Panc1 (cell line): ENCODE measurements around the gene ASIC3. TPM values are rescaled to one million over a fixed set of nuclear protein-coding genes. Genes with fewer than 3 reads are reported as not detected.

Experiments
- ATAC-seq: fragments of 200-7000 bp; cut with Tn5 transposase; 2 replicates; pipeline ENCODE4 v1.9.1; 2020; ENCODE audit warnings: mild to moderate bottlenecking, moderate library complexity
- BruUV-seq: library from RNA; stranded (reverse); fragments of 400-500 nt; replicated peaks from 2 replicates; lab custom pipeline; 2021; lab: Mats Ljungman, UMichigan
- CTCF ChIA-PET: fragments of 300-600 bp; sonication (Branson Sonifier 250); formaldehyde crosslinking; loops from one replicate; lab custom pipeline; 2022; ENCODE audit warnings: antibody characterized with exemption; lab: Charles Lee
- POLR2A ChIA-PET: fragments of 300-600 bp; sonication (Branson Sonifier 250); formaldehyde crosslinking; loops from one replicate; lab custom pipeline; 2022; ENCODE audit warnings: antibody characterized with exemption; lab: Charles Lee
- DNase-seq: peaks from one replicate; pipeline ENCODE4 v3.0.0-alpha.2; 2010; ENCODE audit warnings: low read depth, low spot score
- H3K27ac ChIP-seq: 2 replicates; pipeline ENCODE4 v1.5.1; 2011; ENCODE audit warnings: mild to moderate bottlenecking, low read length, inconsistent platforms
- H3K27me3 ChIP-seq: fragments of 200-500 bp; sonication (Bioruptor generic); 2 replicates; pipeline ENCODE4 v1.6.0; 2014; ENCODE audit warnings: low read length, inconsistent platforms; ENCODE audit not compliant: control insufficient read depth, insufficient read depth
- H3K36me3 ChIP-seq: fragments of 200-500 bp; sonication (Bioruptor generic); 2 replicates; pipeline ENCODE4 v1.5.1; 2014; ENCODE audit warnings: inconsistent platforms, mild to moderate bottlenecking, low read length, moderate library complexity; ENCODE audit not compliant: control insufficient read depth, insufficient read depth
- H3K4me1 ChIP-seq: 2 replicates; pipeline ENCODE4 v1.5.1; 2011; ENCODE audit warnings: inconsistent platforms, mild to moderate bottlenecking, low read length, moderate library complexity; ENCODE audit not compliant: control insufficient read depth, insufficient read depth
- H3K4me3 ChIP-seq, 2 experiments: 2 replicates each; pipeline ENCODE4 v1.5.1; 2011 to 2012; ENCODE audit warnings: low read depth in 2 of 2, low read length in 2 of 2, mild to moderate bottlenecking in 2 of 2, inconsistent platforms in 1 of 2, moderate library complexity in 1 of 2
- H3K9me3 ChIP-seq: fragments of 200-500 bp; sonication (Bioruptor generic); 2 replicates; pipeline ENCODE4 v1.5.1; 2014; ENCODE audit warnings: low read depth, mild to moderate bottlenecking, inconsistent platforms, low read length, moderate library complexity; ENCODE audit not compliant: control insufficient read depth, insufficient read depth
- CTCF ChIP-seq: fragments of 450-650 bp; IDR thresholded peaks from 2 replicates; pipeline ENCODE4 v1.5.1; 2017; ENCODE audit warnings: mild to moderate bottlenecking
- POLR2AphosphoS5 ChIP-seq: IDR thresholded peaks from 2 replicates; pipeline ENCODE4 v1.6.1; 2012; ENCODE audit warnings: mild to moderate bottlenecking, low read depth, low read length, moderate library complexity
- SIN3A ChIP-seq: IDR thresholded peaks from 2 replicates; pipeline ENCODE4 v1.6.1; 2012; ENCODE audit warnings: low read depth, mild to moderate bottlenecking, low read length, moderate library complexity, borderline replicate concordance; ENCODE audit not compliant: insufficient read depth
- TCF7L2 ChIP-seq: IDR thresholded peaks from 2 replicates; pipeline ENCODE4 v1.6.1; 2011; ENCODE audit warnings: mild to moderate bottlenecking, low read depth, low read length, inconsistent platforms
- in situ Hi-C: cut with HindIII; loops from 2 replicates; pipeline ENCODE4 v1.10.0; 2016; ENCODE audit warnings: low sequenced_read_pairs, low pct_unique_long_range_greater_than_20kb
- intact Hi-C: fragments of 100-400 bp; cut with micrococcal nuclease; formaldehyde crosslinking; loops from one replicate; pipeline ENCODE4 v1.10.0; 2022; ENCODE audit not compliant: unreplicated experiment
- total RNA-seq: library from RNA; stranded (reverse); gene quantifications from one replicate; pipeline ENCODE4 v1.2.1, GENCODE V29; 2021; ENCODE audit not compliant: unreplicated experiment
- TF ChIP-seq, protein P1 (sequence below), 2 experiments: IDR thresholded peaks; 2 replicates each; pipeline ENCODE4 v1.6.1; 2011 to 2012; ENCODE audit warnings: low read depth in 2 of 2, control low read depth in 1 of 2, low read length in 1 of 2, mild to moderate bottlenecking in 1 of 2, moderate library complexity in 1 of 2; ENCODE audit not compliant: insufficient read depth in 1 of 2

The ASIC3 gene
- total RNA-seq, 1 experiment from 2014 or later: 1.3 TPM

GRCh38 chr7:151061213-151062110 is 13.1 kb downstream of the ASIC3 start:
- ATAC-seq: no peak
- TF ChIP-seq SIN3A (peak; percentile 16; the same call in 1 of the 2 replicates), POLR2AphosphoS5 (0 out of 2 replicates have a peak, but pooled peaks have one; percentile 25), CTCF (no peak), TCF7L2 (no peak)
- TF ChIP-seq, protein P1, sequence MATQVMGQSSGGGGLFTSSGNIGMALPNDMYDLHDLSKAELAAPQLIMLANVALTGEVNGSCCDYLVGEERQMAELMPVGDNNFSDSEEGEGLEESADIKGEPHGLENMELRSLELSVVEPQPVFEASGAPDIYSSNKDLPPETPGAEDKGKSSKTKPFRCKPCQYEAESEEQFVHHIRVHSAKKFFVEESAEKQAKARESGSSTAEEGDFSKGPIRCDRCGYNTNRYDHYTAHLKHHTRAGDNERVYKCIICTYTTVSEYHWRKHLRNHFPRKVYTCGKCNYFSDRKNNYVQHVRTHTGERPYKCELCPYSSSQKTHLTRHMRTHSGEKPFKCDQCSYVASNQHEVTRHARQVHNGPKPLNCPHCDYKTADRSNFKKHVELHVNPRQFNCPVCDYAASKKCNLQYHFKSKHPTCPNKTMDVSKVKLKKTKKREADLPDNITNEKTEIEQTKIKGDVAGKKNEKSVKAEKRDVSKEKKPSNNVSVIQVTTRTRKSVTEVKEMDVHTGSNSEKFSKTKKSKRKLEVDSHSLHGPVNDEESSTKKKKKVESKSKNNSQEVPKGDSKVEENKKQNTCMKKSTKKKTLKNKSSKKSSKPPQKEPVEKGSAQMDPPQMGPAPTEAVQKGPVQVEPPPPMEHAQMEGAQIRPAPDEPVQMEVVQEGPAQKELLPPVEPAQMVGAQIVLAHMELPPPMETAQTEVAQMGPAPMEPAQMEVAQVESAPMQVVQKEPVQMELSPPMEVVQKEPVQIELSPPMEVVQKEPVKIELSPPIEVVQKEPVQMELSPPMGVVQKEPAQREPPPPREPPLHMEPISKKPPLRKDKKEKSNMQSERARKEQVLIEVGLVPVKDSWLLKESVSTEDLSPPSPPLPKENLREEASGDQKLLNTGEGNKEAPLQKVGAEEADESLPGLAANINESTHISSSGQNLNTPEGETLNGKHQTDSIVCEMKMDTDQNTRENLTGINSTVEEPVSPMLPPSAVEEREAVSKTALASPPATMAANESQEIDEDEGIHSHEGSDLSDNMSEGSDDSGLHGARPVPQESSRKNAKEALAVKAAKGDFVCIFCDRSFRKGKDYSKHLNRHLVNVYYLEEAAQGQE (IDR thresholded peaks at IDR 0.05; ENCODE audit: insufficient read depth in 1 of 2, low read depth in 2 of 2, low read length in 1 of 2): no peak
- CTCF ChIA-PET: interaction anchor here (0.5 to 0.9 kb wide), 4 partner anchors 12 to 158 kb away, joined by 3 to 5 read pairs (median 4); no protein-coding TSS in a partner anchor

GRCh38 chr7:151062111-151062398 is 13.7 kb downstream of the ASIC3 start:
- ATAC-seq (peak; percentile 43; the same call in 1 of the 2 replicates), DNase-seq (no peak)
- ChIA-PET POLR2A (interaction anchor here (0.7 kb wide), 1 partner anchor 62 kb away, joined by 8 read pairs; no protein-coding TSS in a partner anchor), CTCF (interaction anchor here (0.5 kb wide), 1 partner anchor 12 kb away, joined by 3 read pairs; no protein-coding TSS in a partner anchor)
- TF ChIP-seq POLR2AphosphoS5 (peak; percentile 65), SIN3A (0 out of 2 replicates have a peak, but pooled peaks have one; percentile 65), CTCF (no peak)
- TF ChIP-seq, protein P1 (IDR thresholded peaks at IDR 0.05; ENCODE audit: insufficient read depth in 1 of 2, low read depth in 2 of 2, low read length in 1 of 2): no peak
- no peaks in the 10 kb centered on the region for H3K9me3 ChIP-seq
- BruUV-seq: no TSS peak
- peaks cover 36% of the 10 kb centered on the region for H3K4me1 ChIP-seq
- in situ Hi-C loops: no loop called here
- peaks cover 13% of the 10 kb centered on the region for H3K36me3 ChIP-seq
- peak overlapping the region; percentile 83 to 94 for H3K4me3 ChIP-seq
- peak overlapping the region; percentile 94 for H3K27ac ChIP-seq
- intact Hi-C loops: no loop called here
- H3K27me3 ChIP-seq: no peaks in the 10 kb centered on the region

More at GRCh38 chr7:151061213-151062110, 13.1 kb downstream of the ASIC3 start:
- no peak for DNase-seq
- peaks cover 41% of the 10 kb centered on the region for H3K4me1 ChIP-seq
- peak overlapping the region; percentile 83 to 94 for H3K4me3 ChIP-seq
- POLR2A ChIA-PET: interaction anchor here (0.6 to 0.7 kb wide), 3 partner anchors 15 to 24 kb away, joined by 4 to 8 read pairs (median 6); partner anchors contain the start of gene TMUB1
- H3K27ac ChIP-seq: peak overlapping the region; percentile 94
- in situ Hi-C loops (no loop called here), intact Hi-C loops (no loop called here)
- no peaks in the 10 kb centered on the region for H3K9me3 ChIP-seq
- BruUV-seq: no TSS peak
- no peaks in the 10 kb centered on the region for H3K27me3 ChIP-seq
- peaks cover 13% of the 10 kb centered on the region for H3K36me3 ChIP-seq
